Measurements from ENCODE around the gene UNC93A. TPM values are rescaled to one million over a fixed set of nuclear protein-coding genes. Genes with fewer than 3 reads are reported as not detected.
"Not testable (repeated sequence)": the region's sequence is repeated elsewhere in the genome, so short reads cannot be mapped to it uniquely, and the experiment has no call there.

Gene UNC93A
- total RNA-seq, 1 donor from 2014 or later, result not detected

DNA sequence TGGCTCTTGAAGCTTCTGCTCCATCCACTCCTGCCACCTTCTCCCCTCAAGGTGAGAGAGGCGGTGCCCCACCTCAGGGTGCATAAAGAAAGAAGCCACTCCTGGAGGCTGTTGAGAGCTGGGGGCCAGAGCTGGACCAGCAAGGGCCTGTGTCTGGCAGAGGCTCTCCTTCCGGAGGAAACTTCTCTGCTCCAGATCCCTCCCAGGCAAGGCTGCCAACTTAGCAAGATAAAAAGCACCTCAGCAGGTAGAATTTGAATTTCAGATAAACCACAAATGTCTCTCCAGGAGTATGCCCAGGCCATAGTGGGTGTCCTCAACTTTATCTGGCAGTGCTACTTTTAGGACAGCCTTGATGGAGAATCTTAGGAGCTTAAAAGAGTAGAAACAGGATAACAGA is 13.8 kb downstream of the UNC93A start:
- no peak for DNase-seq
- Mint-ChIP-seq H3K36me3 (ENCODE audit: low read depth) (no peaks in the 10 kb centered on the region), H3K4me3 (no peak overlapping the region), H3K27me3 (no peaks in the 10 kb centered on the region), H3K4me1 (no peaks in the 10 kb centered on the region), H3K9me3 (no peaks in the 10 kb centered on the region), H3K27ac (no peak overlapping the region)
- intact Hi-C loops (cut with micrococcal nuclease), result no loop called here

GRCh38 chr6:167305796-167306195 is 14.7 kb downstream of the UNC93A start:
- Mint-ChIP-seq H3K27me3 (no peaks in the 10 kb centered on the region), H3K27ac (no peak overlapping the region), H3K4me3 (no peak overlapping the region), H3K9me3 (no peaks in the 10 kb centered on the region), H3K4me1 (no peaks in the 10 kb centered on the region), H3K36me3 (ENCODE audit: low read depth) (no peaks in the 10 kb centered on the region)
- no peak for DNase-seq
- intact Hi-C loops (cut with micrococcal nuclease), result no loop called here

GRCh38 chr6:167306401-167306998 is 15.4 kb downstream of the UNC93A start:
- Mint-ChIP-seq H3K36me3 (ENCODE audit: low read depth) (no peaks in the 10 kb centered on the region), H3K27me3 (peaks cover 4% of the 10 kb centered on the region), H3K9me3 (no peaks in the 10 kb centered on the region), H3K4me3 (no peak overlapping the region), H3K4me1 (no peaks in the 10 kb centered on the region), H3K27ac (no peak overlapping the region)
- no peak for DNase-seq
- intact Hi-C loops (cut with micrococcal nuclease), result no loop called here

GRCh38 chr6:167307342-167307955 is 16.3 kb downstream of the UNC93A start:
- peaks cover 4% of the 10 kb centered on the region for H3K27me3 Mint-ChIP-seq
- H3K36me3 Mint-ChIP-seq (ENCODE audit: low read depth), result no peaks in the 10 kb centered on the region
- H3K27ac Mint-ChIP-seq, result no peak overlapping the region
- H3K4me1 Mint-ChIP-seq, result no peaks in the 10 kb centered on the region
- H3K9me3 Mint-ChIP-seq, result no peaks in the 10 kb centered on the region
- DNase-seq, result no peak
- H3K4me3 Mint-ChIP-seq, result no peak overlapping the region
- intact Hi-C loops (cut with micrococcal nuclease), result no loop called here

DNA sequence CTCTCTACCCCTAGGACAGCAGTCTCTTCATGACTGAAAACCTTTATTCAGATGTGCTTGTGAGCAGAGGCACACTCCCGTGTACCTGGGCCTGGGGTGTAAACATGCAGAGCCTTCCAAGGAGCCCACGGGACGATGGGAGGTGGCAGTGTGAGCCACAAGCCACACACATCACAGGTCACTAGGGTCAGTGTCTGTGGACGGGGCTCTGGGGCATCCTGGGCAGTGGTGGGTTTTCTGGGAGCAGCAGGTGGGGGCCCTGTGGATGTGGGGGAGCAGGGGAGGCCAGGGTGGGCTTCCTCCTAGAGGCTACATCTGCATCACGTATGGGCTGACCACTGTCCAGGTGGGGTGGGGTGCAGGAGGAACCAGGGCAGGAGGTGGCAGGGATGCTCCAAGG is 17.1 kb downstream of the UNC93A start:
- no peak for DNase-seq
- no peaks in the 10 kb centered on the region for H3K4me1 Mint-ChIP-seq
- H3K4me3 Mint-ChIP-seq, result no peak overlapping the region
- intact Hi-C loops (cut with micrococcal nuclease), result no loop called here
- H3K27me3 Mint-ChIP-seq, result peaks cover 4% of the 10 kb centered on the region
- H3K27ac Mint-ChIP-seq, result no peak overlapping the region
- H3K9me3 Mint-ChIP-seq, result no peaks in the 10 kb centered on the region
- no peaks in the 10 kb centered on the region for H3K36me3 Mint-ChIP-seq (ENCODE audit: low read depth)

DNA sequence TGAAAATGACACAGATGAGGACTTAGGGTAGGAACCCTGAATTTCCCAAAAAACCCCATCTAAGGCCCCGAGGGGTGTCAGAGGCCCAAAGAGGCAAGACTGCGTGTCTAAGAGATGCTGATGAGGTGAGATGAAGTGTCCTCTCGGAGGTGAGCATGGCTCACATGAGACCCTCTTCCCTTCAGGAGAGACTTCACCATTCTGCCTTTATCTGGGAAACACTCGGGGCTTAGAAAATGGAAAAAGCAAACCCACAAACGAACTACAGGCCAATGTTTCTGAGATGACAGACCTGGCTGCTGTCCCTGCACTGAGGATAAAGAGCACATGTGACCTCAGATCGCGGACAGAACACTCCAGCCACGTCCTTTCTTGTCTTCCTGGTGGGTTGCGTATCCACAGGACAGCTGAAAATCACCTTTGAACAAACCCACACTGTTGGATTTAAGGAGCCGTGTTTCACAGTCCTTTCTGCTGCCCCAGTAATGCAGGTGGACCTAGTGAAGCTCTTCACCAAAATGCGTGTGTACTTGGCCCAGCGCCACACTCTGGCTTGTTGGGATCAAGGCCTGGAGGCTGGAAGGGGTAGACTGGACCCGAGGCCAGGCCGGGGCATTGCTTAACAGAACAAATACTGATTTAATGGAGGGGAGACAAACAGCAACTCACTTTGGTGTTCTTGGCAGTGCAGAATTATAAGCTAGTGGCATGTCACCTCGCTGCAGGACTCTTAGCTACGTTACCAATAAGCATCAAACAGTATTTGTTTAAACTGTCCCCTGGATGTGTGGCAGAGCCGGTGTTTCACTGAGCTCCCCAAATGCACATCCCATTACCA is 18.5 kb downstream of the UNC93A start:
- DNase-seq; H3K4me3 Mint-ChIP-seq; H3K27ac Mint-ChIP-seq; intact Hi-C loops (cut with micrococcal nuclease); H3K9me3 Mint-ChIP-seq; H3K36me3 Mint-ChIP-seq (ENCODE audit: low read depth); H3K27me3 Mint-ChIP-seq; H3K4me1 Mint-ChIP-seq: not testable (repeated sequence)

- no peak for DNase-seq
- H3K27me3 Mint-ChIP-seq, result peaks cover 7% of the 10 kb centered on the region
- no peaks in the 10 kb centered on the region for H3K4me1 Mint-ChIP-seq
- H3K4me3 Mint-ChIP-seq, result no peak overlapping the region
- no peak overlapping the region for H3K27ac Mint-ChIP-seq
- H3K36me3 Mint-ChIP-seq (ENCODE audit: low read depth), result no peaks in the 10 kb centered on the region
- intact Hi-C loops (cut with micrococcal nuclease), result no loop called here
- no peaks in the 10 kb centered on the region for H3K9me3 Mint-ChIP-seq
These were observed 20.2 kb downstream of the UNC93A start for GRCh38 chr6:167311286-167311685.

DNA sequence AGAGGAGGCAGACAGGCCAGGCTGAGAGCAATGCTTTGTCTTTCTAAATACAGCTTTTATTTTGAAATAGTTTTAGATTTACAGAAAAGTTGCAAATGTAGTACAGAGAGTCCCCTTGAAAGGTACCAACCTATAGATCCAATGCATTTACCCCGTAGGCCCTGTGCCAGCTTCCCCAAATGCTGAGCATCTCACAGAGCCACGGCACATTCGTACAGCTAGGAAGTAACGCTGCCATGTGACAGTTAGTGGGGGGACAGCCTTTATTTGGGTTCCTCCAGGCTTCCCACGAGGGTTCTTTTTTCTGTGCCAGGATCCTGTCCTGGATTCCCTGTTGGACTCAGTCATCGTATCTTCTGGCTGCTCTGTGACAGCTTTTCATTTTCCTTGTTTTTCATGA is 20.6 kb downstream of the UNC93A start:
- H3K27me3 Mint-ChIP-seq; H3K4me3 Mint-ChIP-seq; H3K36me3 Mint-ChIP-seq (ENCODE audit: low read depth); H3K27ac Mint-ChIP-seq; H3K4me1 Mint-ChIP-seq; DNase-seq; intact Hi-C loops (cut with micrococcal nuclease); H3K9me3 Mint-ChIP-seq: not testable (repeated sequence)

GRCh38 chr6:167314180-167314821 is 23.2 kb downstream of the UNC93A start:
- Mint-ChIP-seq H3K36me3 (ENCODE audit: low read depth) (no peaks in the 10 kb centered on the region), H3K27me3 (peaks cover 7% of the 10 kb centered on the region), H3K27ac (no peak overlapping the region), H3K9me3 (no peaks in the 10 kb centered on the region), H3K4me1 (no peaks in the 10 kb centered on the region), H3K4me3 (no peak overlapping the region)
- no peak for DNase-seq
- intact Hi-C loops (cut with micrococcal nuclease), result no loop called here

DNA sequence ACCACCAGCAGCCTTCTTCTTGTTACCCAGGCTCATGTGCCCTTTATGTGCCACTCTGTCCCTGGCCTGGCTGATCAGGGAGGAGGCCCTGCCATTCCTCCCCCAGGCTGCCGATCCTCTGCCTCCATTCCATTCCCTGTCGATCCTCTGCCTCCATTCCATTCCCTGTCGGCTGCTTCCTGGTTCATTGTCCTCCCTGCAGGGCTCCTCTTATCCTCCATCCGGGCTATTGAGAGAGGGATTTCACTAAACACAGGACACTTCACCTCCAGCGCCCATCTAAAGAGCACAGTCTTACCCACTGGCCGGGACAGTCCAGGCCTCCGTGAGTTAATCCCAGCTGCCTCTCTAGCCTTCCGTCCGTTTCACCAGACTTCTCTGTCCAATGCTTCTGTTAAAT is 26.1 kb downstream of the UNC93A start:
- no peaks in the 10 kb centered on the region for H3K9me3 Mint-ChIP-seq
- H3K27me3 Mint-ChIP-seq, result peaks cover 4% of the 10 kb centered on the region
- DNase-seq, result no peak
- H3K27ac Mint-ChIP-seq, result no peak overlapping the region
- no peaks in the 10 kb centered on the region for H3K4me1 Mint-ChIP-seq
- no peak overlapping the region for H3K4me3 Mint-ChIP-seq
- H3K36me3 Mint-ChIP-seq (ENCODE audit: low read depth), result no peaks in the 10 kb centered on the region
- intact Hi-C loops (cut with micrococcal nuclease), result no loop called here

DNA sequence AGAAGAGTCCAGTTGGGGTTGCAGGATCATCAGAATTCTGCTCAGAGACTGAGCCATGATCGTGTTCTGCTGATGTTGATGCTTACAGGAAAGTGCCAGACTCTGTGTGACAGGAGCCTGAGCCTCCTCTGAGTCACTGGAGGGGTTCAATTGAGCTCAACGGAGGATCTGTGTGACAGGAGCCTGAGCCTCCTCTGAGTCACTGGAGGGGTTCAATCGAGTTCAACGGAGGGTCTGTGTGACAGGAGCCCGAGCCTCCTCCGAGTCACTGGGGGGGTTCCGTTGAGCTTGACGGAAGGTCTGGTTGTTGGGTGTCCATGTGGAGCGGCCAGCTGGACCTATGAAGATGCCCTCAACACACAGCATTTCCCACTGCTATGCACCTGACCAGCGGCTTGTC is 27.2 kb downstream of the UNC93A start:
- intact Hi-C loops (cut with micrococcal nuclease); H3K27me3 Mint-ChIP-seq; DNase-seq; H3K9me3 Mint-ChIP-seq; H3K27ac Mint-ChIP-seq; H3K4me3 Mint-ChIP-seq; H3K36me3 Mint-ChIP-seq (ENCODE audit: low read depth); H3K4me1 Mint-ChIP-seq: not testable (repeated sequence)

GRCh38 chr6:167318856-167319255 is 27.7 kb downstream of the UNC93A start:
- H3K4me1 Mint-ChIP-seq; H3K4me3 Mint-ChIP-seq; DNase-seq; H3K27me3 Mint-ChIP-seq; H3K9me3 Mint-ChIP-seq; H3K36me3 Mint-ChIP-seq (ENCODE audit: low read depth); intact Hi-C loops (cut with micrococcal nuclease); H3K27ac Mint-ChIP-seq: not testable (repeated sequence)

GRCh38 chr6:167319856-167320753 is 29.0 kb downstream of the UNC93A start:
- DNase-seq; H3K4me1 Mint-ChIP-seq; intact Hi-C loops (cut with micrococcal nuclease); H3K36me3 Mint-ChIP-seq (ENCODE audit: low read depth); H3K4me3 Mint-ChIP-seq; H3K27me3 Mint-ChIP-seq; H3K9me3 Mint-ChIP-seq; H3K27ac Mint-ChIP-seq: not testable (repeated sequence)

All from activated CD4-positive, alpha-beta T cell treated with anti-CD3 and anti-CD28 coated beads, Interleukin-2, amount 10 ng/mL, durations not matched to agents 24 days and 14 days (primary cell).